Activated B cell treated with CpG ODN at 0.5 μM for 24 hours (primary cell): Measurements from ENCODE around the gene ATP11A. TPM values are rescaled to one million over a fixed set of nuclear protein-coding genes. Genes with fewer than 3 reads are reported as not detected.

Experiments
- ATAC-seq: fragments of 200-7000 bp; cut with Tn5 transposase; one replicate; pipeline ENCODE4 v1.10.0; 2021; ENCODE audit warnings: low read depth, mild to moderate bottlenecking, moderate library complexity
- CTCF ChIA-PET: fragments of 350-600 bp; sonication (Branson Sonifier 250); formaldehyde crosslinking; loops from one replicate; lab custom pipeline; 2021; ENCODE audit warnings: antibody characterized with exemption; lab: Charles Lee
- POLR2A ChIA-PET: fragments of 350-600 bp; sonication (Branson Sonifier 250); formaldehyde crosslinking; loops from one replicate; lab custom pipeline; 2021; ENCODE audit warnings: antibody characterized with exemption; lab: Charles Lee
- DNase-seq: peaks from one replicate; pipeline ENCODE4 v3.0.0; 2022
- H3K27ac Mint-ChIP-seq: one replicate; pipeline ENCODE4 v1.8.0; 2020; ENCODE audit warnings: mixed read lengths
- H3K27me3 Mint-ChIP-seq: one replicate; pipeline ENCODE4 v1.8.0; 2021; ENCODE audit warnings: mixed read lengths
- H3K36me3 Mint-ChIP-seq: one replicate; pipeline ENCODE4 v1.8.0; 2021; ENCODE audit warnings: low read depth, mixed read lengths
- H3K4me1 Mint-ChIP-seq: one replicate; pipeline ENCODE4 v1.8.0; 2021; ENCODE audit warnings: mixed read lengths
- H3K4me3 Mint-ChIP-seq: one replicate; pipeline ENCODE4 v1.8.0; 2020; ENCODE audit warnings: mild to moderate bottlenecking, mixed read lengths
- H3K9me3 Mint-ChIP-seq: one replicate; pipeline ENCODE4 v1.8.0; 2020; ENCODE audit warnings: mixed read lengths
- CTCF ChIP-seq: fragments of 200-600 bp; IDR thresholded peaks from one replicate; pipeline ENCODE4 v1.8.0; 2022; ENCODE audit warnings: antibody characterized with exemption, mild to moderate bottlenecking
- intact Hi-C: fragments of 100-400 bp; cut with micrococcal nuclease; formaldehyde crosslinking; loops from one replicate; pipeline ENCODE4 v1.15.1; 2024
- total RNA-seq: library from RNA; stranded (reverse); gene quantifications from 2 replicates; pipeline ENCODE4 v1.2.3, GENCODE V29; 2022

Gene ATP11A
- total RNA-seq, 1 donor from 2014 or later: 49.6 TPM

- H3K27me3 Mint-ChIP-seq: no peaks in the 10 kb centered on the region
- ATAC-seq: no peak
- H3K9me3 Mint-ChIP-seq: no peaks in the 10 kb centered on the region
- H3K4me3 Mint-ChIP-seq: no peak overlapping the region
- H3K4me1 Mint-ChIP-seq: no peaks in the 10 kb centered on the region
- CTCF ChIA-PET: interaction anchor here (1.0 kb wide), 1 partner anchor 12 kb away, joined by 5 read pairs; no protein-coding TSS in a partner anchor
- POLR2A ChIA-PET: no interaction called here
- TF ChIP-seq CTCF: no peak
- DNase-seq: no peak
- intact Hi-C loops: no loop called here
- peaks cover 29% of the 10 kb centered on the region for H3K36me3 Mint-ChIP-seq
- H3K27ac Mint-ChIP-seq: no peak overlapping the region
Observed at GRCh38 chr13:112885242-112885781, 195.5 kb downstream of the ATP11A start.

GRCh38 chr13:112885782-112886268, 196.0 kb downstream of the ATP11A start:
- peaks cover 24% of the 10 kb centered on the region for H3K36me3 Mint-ChIP-seq

DNA sequence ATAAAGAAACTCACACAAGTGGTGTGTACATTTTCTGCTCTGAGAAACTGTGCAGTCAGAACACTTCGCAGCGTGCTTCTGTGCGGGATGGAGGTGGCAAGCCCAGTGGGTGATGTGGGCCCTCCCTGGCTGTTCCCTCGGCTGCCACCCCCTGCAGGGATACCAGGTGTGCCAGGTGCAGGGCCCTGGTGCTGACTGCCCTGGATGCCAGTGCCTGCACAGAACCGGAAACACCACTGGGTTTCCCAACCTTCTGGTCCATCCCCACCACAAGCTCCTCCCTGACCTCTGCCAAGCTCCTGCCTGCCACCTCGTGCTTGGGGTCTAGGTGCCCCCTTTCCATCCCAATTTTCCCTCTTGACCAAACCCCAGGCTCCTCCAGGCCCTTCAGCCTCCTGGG, 197.3 kb downstream of the ATP11A start:
- TF ChIP-seq CTCF: no peak
- no peak overlapping the region for H3K27ac Mint-ChIP-seq
- peaks cover 17% of the 10 kb centered on the region for H3K36me3 Mint-ChIP-seq
- no peaks in the 10 kb centered on the region for H3K4me1 Mint-ChIP-seq
- no peaks in the 10 kb centered on the region for H3K27me3 Mint-ChIP-seq
- POLR2A ChIA-PET: no interaction called here
- CTCF ChIA-PET: no interaction called here
- no peak overlapping the region for H3K4me3 Mint-ChIP-seq
- intact Hi-C loops: no loop called here
- no peak for ATAC-seq
- DNase-seq: no peak
- H3K9me3 Mint-ChIP-seq: no peaks in the 10 kb centered on the region

More at GRCh38 chr13:112885782-112886268, 196.0 kb downstream of the ATP11A start:
- POLR2A ChIA-PET: no interaction called here
- no peaks in the 10 kb centered on the region for H3K9me3 Mint-ChIP-seq
- no peak overlapping the region for H3K27ac Mint-ChIP-seq
- CTCF ChIA-PET: no interaction called here
- intact Hi-C loops: no loop called here
- no peak for DNase-seq
- H3K4me3 Mint-ChIP-seq: peak overlapping the region; percentile 11
- no peaks in the 10 kb centered on the region for H3K4me1 Mint-ChIP-seq
- ATAC-seq: peak; percentile 40
- no peak for TF ChIP-seq CTCF
- no peaks in the 10 kb centered on the region for H3K27me3 Mint-ChIP-seq

- Mint-ChIP-seq H3K4me3 (no peak overlapping the region), H3K9me3 (no peaks in the 10 kb centered on the region), H3K27me3 (no peaks in the 10 kb centered on the region), H3K36me3 (peaks cover 13% of the 10 kb centered on the region), H3K27ac (no peak overlapping the region), H3K4me1 (peaks cover 2% of the 10 kb centered on the region)
- TF ChIP-seq CTCF: no peak
- no peak for ATAC-seq
- DNase-seq: no peak
- intact Hi-C loops: no loop called here
- POLR2A ChIA-PET: no interaction called here
- CTCF ChIA-PET: no interaction called here
Observed at GRCh38 chr13:112887557-112887991, 197.7 kb downstream of the ATP11A start.

- Mint-ChIP-seq H3K27ac (no peak overlapping the region), H3K9me3 (no peaks in the 10 kb centered on the region), H3K36me3 (peaks cover 4% of the 10 kb centered on the region), H3K4me3 (no peak overlapping the region), H3K27me3 (no peaks in the 10 kb centered on the region), H3K4me1 (peaks cover 11% of the 10 kb centered on the region)
- DNase-seq (no peak), ATAC-seq (no peak)
- no peak for TF ChIP-seq CTCF
- CTCF ChIA-PET: no interaction called here
- POLR2A ChIA-PET: no interaction called here
- intact Hi-C loops: no loop called here
Observed at GRCh38 chr13:112888238-112889111, 198.6 kb downstream of the ATP11A start.
